HG03095 (cell line): ENCODE data around the gene LRRC8C.
A peak's percentile ranks its signal among the peaks of the same experiment; 100 is the strongest.
"Not testable (repeated sequence)": the region's sequence is repeated elsewhere in the genome, so short reads cannot be mapped to it uniquely, and the experiment has no call there.

Source experiments
- ATAC-seq: cut with Tn5 transposase; IDR thresholded peaks from one replicate; pipeline ENCODE4 v1.9.1; 2021; ENCODE audit warnings: moderate library complexity; ENCODE audit not compliant: unreplicated experiment

LRRC8C gene

GRCh38 chr1:89701746-89702241 lies 68.9 kb downstream of the LRRC8C start:
- no peak for ATAC-seq

DNA sequence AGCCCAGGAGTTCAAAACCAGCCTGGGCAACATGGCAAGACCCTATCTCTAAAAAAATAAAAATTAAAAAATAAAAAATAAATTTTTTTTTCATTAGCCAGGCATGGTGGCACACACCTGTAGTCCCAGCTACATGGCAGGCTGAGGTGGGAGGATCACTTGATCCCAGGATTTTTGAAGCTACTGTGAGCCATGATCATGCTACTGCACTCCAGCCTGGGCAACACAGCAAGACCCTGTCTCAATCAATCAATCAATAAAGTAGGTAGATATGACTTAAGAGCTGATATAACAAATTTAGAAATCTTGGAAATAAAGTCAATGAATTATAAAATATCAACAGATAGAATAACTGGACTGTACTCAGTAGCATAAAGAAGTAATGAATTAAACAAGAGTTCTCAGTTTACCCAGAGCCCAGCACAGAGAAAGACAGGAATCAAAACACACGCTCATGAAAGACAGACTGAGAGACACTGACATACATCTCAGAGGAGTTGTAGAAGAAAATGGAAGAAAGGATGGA lies 69.7 kb downstream of the LRRC8C start:
- ATAC-seq = no peak

GRCh38 chr1:89703469-89703868 lies 70.5 kb downstream of the LRRC8C start:
- ATAC-seq = no peak

- ATAC-seq = no peak
These were observed 71.1 kb downstream of the LRRC8C start for GRCh38 chr1:89704014-89704413.

DNA sequence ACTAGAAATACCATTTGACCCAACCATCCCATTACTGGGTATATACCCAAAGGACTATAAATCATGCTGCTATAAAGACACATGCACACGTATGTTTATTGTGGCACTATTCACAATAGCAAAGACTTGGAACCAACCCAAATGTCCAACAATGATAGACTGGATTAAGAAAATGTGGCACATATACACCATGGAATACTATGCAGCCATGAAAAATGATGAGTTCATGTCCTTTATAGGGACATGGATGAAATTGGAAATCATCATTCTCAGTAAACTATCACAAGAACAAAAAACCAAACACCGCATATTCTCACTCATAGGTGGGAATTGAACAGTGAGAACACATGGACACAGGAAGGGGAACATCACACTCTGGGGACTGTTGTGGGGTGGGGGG lies 72.0 kb downstream of the LRRC8C start:
- ATAC-seq = not testable (repeated sequence)

DNA sequence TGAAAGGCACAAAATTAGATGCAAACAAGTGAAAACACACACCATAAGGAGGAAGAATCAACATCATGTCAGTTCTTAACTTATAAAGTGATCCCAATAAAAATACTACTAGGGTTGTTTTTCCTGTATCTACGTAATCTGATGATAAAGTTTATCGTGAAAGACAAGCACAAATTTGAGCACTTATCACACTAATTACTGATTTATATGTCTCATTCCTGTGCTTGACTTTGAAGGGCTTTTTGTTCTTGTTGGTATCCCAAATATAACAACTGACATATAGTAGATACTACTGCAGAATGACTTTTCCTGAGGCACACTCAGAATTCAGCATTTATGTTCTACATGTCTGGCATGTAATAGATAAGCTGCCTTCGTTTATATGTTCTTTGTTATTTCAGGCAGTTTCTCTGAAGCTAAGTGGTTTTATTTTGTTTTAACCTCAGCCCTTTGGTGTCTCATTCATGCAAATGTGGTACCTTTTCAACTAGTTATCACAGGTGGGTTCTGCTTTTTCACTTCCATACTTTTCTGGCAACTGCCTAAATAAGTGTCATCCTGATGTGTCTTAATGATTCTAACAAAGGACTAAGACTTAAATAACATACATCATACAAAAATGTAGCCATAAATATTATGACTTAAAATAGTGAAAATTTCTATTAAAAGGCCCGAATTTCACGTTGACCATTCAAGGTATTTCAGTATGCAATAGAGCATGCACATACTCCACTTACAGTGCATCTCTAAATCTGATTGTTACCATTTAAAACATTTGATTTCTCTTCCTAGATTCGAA lies 73.2 kb downstream of the LRRC8C start:
- ATAC-seq = no peak

- ATAC-seq = no peak
These were observed 73.7 kb downstream of the LRRC8C start for GRCh38 chr1:89706700-89707012.

DNA sequence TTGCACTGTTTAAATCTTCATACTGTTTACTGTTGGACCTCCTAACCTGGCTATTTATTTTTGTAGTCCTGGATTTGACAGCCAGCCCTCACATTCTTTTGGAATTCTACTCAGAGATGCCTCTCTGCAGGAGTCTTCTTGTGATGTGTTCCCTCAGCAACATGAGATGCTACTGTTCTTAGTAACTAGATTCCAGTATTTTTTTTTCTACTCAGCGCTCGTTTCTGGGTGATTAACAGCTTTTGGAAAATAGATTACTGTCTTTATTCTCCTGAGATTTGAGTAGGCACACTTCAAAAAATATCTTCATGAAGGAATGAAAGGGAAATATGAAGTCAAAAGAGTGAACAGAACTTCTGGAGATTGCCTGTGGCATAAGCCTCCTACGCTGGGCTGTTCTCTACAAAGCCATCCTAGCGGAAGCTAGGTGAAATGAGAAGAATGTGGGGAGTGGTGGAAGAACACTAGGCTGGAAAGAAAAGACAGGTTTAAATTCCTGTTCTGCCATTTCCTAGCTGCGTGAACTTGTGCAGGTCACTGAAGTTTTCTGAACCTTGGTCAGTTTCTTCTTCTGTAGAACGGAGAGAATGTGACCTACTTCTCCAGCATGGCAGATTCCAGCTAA lies 75.9 kb downstream of the LRRC8C start:
- ATAC-seq = no peak

GRCh38 chr1:89710498-89711139 lies 77.7 kb downstream of the LRRC8C start:
- no peak for ATAC-seq

- ATAC-seq = no peak
These were observed 78.3 kb downstream of the LRRC8C start for GRCh38 chr1:89711140-89711778.

- no peak for ATAC-seq
These were observed 79.5 kb downstream of the LRRC8C start for GRCh38 chr1:89712420-89712819.

DNA sequence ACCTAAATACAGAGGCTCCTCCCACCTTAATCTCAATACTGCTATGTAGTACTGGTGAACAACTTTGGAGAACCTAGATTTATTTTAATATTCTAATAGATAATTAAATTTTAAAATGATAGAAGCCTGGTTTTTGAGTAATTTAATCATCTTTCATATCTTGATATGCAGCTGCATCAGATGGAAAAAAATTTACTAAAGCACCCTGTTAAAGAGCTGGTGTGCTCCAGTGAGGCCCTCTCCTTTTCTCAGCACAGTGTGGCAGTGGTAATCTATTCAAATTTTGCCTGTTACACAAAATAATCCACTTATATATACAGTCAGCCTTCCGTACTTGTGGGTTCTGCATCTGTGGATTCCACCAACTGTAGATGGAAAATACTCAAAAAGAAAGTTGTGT lies 82.8 kb downstream of the LRRC8C start:
- no peak for ATAC-seq

DNA sequence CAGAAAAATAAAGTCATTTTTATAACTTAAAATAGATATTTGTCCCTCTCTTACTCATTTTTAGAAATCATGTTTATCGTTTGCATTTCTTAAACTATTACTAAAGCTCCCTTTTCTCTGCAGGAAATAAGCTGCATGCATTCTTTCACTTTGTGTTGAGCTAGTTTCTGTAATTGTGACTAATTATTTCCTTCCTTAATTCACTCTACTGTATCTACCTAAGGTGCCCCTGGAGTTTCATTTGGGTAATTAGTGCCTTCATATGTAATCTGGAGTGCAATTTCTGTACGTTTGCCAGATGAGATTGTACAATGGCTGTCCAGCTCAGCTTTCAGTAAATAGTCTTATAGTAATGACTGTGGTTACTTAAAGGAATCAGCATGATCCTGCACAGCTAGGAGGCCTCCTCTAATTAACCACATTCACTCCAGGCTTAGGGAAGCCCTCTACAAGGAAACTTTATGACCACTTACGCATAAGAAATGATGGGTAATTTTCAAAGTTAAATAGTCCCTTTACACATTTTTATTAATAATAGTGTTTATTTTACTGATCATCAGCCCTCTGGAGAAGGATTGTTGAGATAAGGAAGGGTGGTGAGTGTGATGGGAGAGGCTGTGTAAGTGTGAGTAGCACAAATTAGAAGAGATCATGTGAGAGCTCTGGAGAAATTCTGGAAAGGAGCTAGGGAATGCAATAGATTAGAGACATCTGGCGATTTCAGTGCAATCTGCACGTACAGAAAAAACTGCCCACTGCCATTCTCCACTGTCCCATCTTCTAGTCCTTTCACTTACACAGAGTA lies 86.8 kb downstream of the LRRC8C start:
- peak; percentile 92 for ATAC-seq

GRCh38 chr1:89720839-89721238 lies 87.9 kb downstream of the LRRC8C start:
- ATAC-seq = no peak

DNA sequence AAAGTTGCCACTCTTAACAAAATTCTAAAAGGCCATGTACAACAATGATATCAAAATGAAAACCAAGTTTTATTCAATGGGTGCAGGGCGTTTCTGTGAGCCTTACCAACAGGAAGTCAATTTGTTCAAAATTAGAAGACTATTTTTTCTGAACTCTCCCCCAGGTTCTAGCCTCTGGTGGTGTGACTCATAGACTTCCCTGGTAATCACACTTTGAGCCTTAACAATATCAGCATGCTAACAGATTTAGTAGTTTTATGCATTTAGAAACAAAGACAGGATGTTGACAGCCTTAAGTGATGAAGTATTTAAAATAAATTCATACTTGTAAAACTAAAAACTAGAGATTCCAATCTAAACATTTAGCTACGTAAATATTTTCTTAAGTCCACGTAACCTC lies 88.4 kb downstream of the LRRC8C start:
- ATAC-seq = no peak

DNA sequence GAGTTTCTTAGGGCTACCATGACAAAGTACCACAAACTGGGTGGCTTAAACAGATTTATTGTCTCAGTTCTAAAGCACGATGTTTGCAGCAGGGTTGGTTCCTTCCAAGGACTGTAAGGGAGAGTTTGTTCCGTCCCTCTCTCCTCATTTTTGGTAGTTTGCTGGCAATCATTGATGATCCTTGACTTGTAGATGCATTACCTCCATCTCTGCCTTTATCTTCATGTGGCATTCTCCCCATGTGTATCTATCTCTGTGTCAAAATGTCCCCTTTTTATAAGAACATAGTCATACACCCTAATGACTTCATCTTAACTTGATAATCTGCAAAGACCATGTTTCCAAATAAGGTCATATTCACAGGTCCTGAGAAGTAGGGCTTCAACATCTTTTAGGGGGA lies 90.2 kb downstream of the LRRC8C start:
- ATAC-seq = no peak

- no peak for ATAC-seq
These were observed 90.9 kb downstream of the LRRC8C start for GRCh38 chr1:89723863-89724262.

GRCh38 chr1:89724369-89725010 lies 91.6 kb downstream of the LRRC8C start:
- peak; percentile 72 for ATAC-seq

DNA sequence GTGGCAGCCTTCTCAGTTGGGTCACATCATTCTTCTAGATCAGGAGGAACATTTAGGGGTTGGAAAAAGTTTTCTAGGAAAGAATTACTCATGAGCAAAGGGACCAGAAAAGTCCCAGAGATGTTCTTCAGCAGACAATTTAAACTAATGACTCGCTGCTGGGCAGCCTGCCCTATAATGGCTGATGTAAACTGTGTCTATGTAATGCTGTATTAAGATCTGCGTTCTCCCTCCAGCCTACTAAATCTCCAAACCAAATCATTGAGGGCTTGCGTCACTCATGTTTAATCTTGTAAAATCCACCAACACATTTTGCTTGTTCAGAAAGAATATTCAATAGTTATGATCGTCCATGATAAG lies 92.1 kb downstream of the LRRC8C start:
- no peak for ATAC-seq

GRCh38 chr1:89725631-89726030 lies 92.7 kb downstream of the LRRC8C start:
- ATAC-seq = no peak
